C4-2B (cell line): ENCODE results near the gene BRWD1.

Source experiments
- H3K27ac ChIP-seq: fragments of 450-650 bp; 2 replicates; pipeline ENCODE4 v1.5.1; 2017
- CTCF ChIP-seq: fragments of 450-650 bp; conservative IDR thresholded peaks from 2 replicates; pipeline ENCODE4 v1.5.1; 2017; ENCODE audit warnings: mild to moderate bottlenecking
- ZFX ChIP-seq: fragments of 450-650 bp; IDR thresholded peaks from 2 replicates; pipeline ENCODE4 v1.6.1; 2017

The BRWD1 gene

GRCh38 chr21:39341249-39341923, 28.0 kb upstream of the BRWD1 start:
- TF ChIP-seq ZFX (no peak), CTCF (no peak)
- H3K27ac ChIP-seq: no peak overlapping the region

- TF ChIP-seq CTCF: no peak
- TF ChIP-seq ZFX: no peak
- H3K27ac ChIP-seq: no peak overlapping the region
Measured at GRCh38 chr21:39340687-39341086, 27.3 kb upstream of the BRWD1 start.

- no peak overlapping the region for H3K27ac ChIP-seq
Measured at GRCh38 chr21:39339231-39339630, 25.8 kb upstream of the BRWD1 start.

GRCh38 chr21:39336457-39337008, 23.1 kb upstream of the BRWD1 start:
- TF ChIP-seq CTCF: no peak
- no peak for TF ChIP-seq ZFX
- no peak overlapping the region for H3K27ac ChIP-seq

More at GRCh38 chr21:39339231-39339630, 25.8 kb upstream of the BRWD1 start:
- TF ChIP-seq ZFX (no peak), CTCF (no peak)

GRCh38 chr21:39334611-39335010, 21.2 kb upstream of the BRWD1 start:
- no peak for TF ChIP-seq ZFX
- TF ChIP-seq CTCF: no peak
- no peak overlapping the region for H3K27ac ChIP-seq

- H3K27ac ChIP-seq: no peak overlapping the region
- no peak for TF ChIP-seq CTCF
- TF ChIP-seq ZFX: no peak
Measured at GRCh38 chr21:39332175-39332574, 18.7 kb upstream of the BRWD1 start.

- H3K27ac ChIP-seq: no peak overlapping the region
- TF ChIP-seq ZFX (no peak), CTCF (no peak)
Measured at GRCh38 chr21:39330001-39330400, 16.6 kb upstream of the BRWD1 start.
